Neuronal stem cell (in vitro differentiated cells): ENCODE measurements around the gene GRPEL2.
A peak's percentile ranks its signal among the peaks of the same experiment; 100 is the strongest.

Source experiments
- DNase-seq: peaks from one replicate; pipeline ENCODE4 v3.0.0-alpha.2; 2013; ENCODE audit warnings: low spot score
- H2AFZ ChIP-seq: one replicate; pipeline ENCODE4 v1.6.1; 2013; ENCODE audit warnings: mild to moderate bottlenecking, low read length, inconsistent platforms
- H2AK5ac ChIP-seq: 2 replicates; pipeline ENCODE4 v1.6.1; 2013; ENCODE audit warnings: low read depth, mild to moderate bottlenecking, inconsistent platforms, low read length, moderate library complexity, mixed read lengths
- H2BK120ac ChIP-seq: 2 replicates; pipeline ENCODE4 v1.6.1; 2013; ENCODE audit warnings: low read depth, mild to moderate bottlenecking, inconsistent platforms, low read length, moderate library complexity, mixed read lengths
- H2BK12ac ChIP-seq: one replicate; pipeline ENCODE4 v1.6.1; 2013; ENCODE audit warnings: low read length, inconsistent platforms
- H2BK15ac ChIP-seq: 2 replicates; pipeline ENCODE4 v1.6.1; 2013; ENCODE audit warnings: mild to moderate bottlenecking, low read length, inconsistent platforms, mixed read lengths
- H2BK5ac ChIP-seq: one replicate; pipeline ENCODE4 v1.6.1; 2013; ENCODE audit warnings: inconsistent platforms, mild to moderate bottlenecking, low read length, moderate library complexity
- H3K14ac ChIP-seq: one replicate; pipeline ENCODE4 v1.6.1; 2013; ENCODE audit warnings: low read length, inconsistent platforms
- H3K18ac ChIP-seq: 2 replicates; pipeline ENCODE4 v1.6.1; 2013; ENCODE audit warnings: low read length, inconsistent platforms
- H3K23ac ChIP-seq: 2 replicates; pipeline ENCODE4 v1.6.1; 2013; ENCODE audit warnings: low read depth, mild to moderate bottlenecking, mixed read lengths, low read length, inconsistent platforms; ENCODE audit not compliant: poor library complexity
- H3K27ac ChIP-seq: replicated peaks from 3 replicates; pipeline ENCODE4 v1.5.1; 2013; ENCODE audit warnings: low read length, inconsistent platforms
- H3K27me3 ChIP-seq, 3 experiments: 2 replicates each; pipeline ENCODE4 v1.6.1; 2013; ENCODE audit warnings: low read length in 3 of 3, mild to moderate bottlenecking in 2 of 3, inconsistent platforms in 1 of 3, low read depth in 1 of 3, mixed read lengths in 1 of 3, moderate library complexity in 1 of 3; ENCODE audit not compliant: control insufficient read depth in 3 of 3, insufficient read depth in 3 of 3
- H3K36me3 ChIP-seq, 2 donors: replicated peaks in 1 of 2; 2 replicates each; pipeline ENCODE4 v1.6.1; 2013; ENCODE audit warnings: low read length in 2 of 2; ENCODE audit not compliant: control insufficient read depth in 2 of 2, insufficient read depth in 2 of 2
- H3K4ac ChIP-seq: 2 replicates; pipeline ENCODE4 v1.6.1; 2013; ENCODE audit warnings: inconsistent platforms, mild to moderate bottlenecking, low read length, moderate library complexity
- H3K4me1 ChIP-seq, 2 donors: 1 replicate in 1 of 2; 2 replicates in 1 of 2; pipeline ENCODE4 v1.6.1; 2013; ENCODE audit warnings: low read length in 2 of 2, low read depth in 1 of 2; ENCODE audit not compliant: control insufficient read depth in 2 of 2, insufficient read depth in 1 of 2
- H3K4me2 ChIP-seq: one replicate; pipeline ENCODE4 v1.6.1; 2013; ENCODE audit warnings: mild to moderate bottlenecking, low read length, inconsistent platforms; ENCODE audit not compliant: insufficient read depth, poor library complexity, severe bottlenecking
- H3K4me3 ChIP-seq, 2 donors: 2 replicates each; pipeline ENCODE4 v1.5.1; 2013; ENCODE audit warnings: low read length in 2 of 2, mild to moderate bottlenecking in 2 of 2, inconsistent platforms in 1 of 2, moderate library complexity in 1 of 2
- H3K79me1 ChIP-seq: one replicate; pipeline ENCODE4 v1.6.1; 2013; ENCODE audit warnings: low read depth, mild to moderate bottlenecking, inconsistent platforms, low read length, moderate library complexity
- H3K9ac ChIP-seq: one replicate; pipeline ENCODE4 v1.6.1; 2013; ENCODE audit warnings: mild to moderate bottlenecking, low read depth, low read length, inconsistent platforms; ENCODE audit not compliant: poor library complexity
- H3K9me3 ChIP-seq, 2 donors: replicated peaks in 1 of 2; 2 replicates each; pipeline versions ENCODE3 to v1.6.1; 2013; ENCODE audit warnings: low read length in 2 of 2, mild to moderate bottlenecking in 2 of 2, inconsistent platforms in 1 of 2, low read depth in 1 of 2, mixed read lengths in 1 of 2, moderate library complexity in 1 of 2; ENCODE audit not compliant: control insufficient read depth in 2 of 2, insufficient read depth in 1 of 2
- H4K8ac ChIP-seq: one replicate; pipeline ENCODE4 v1.6.1; 2013; ENCODE audit warnings: low read depth, mild to moderate bottlenecking, inconsistent platforms, low read length, moderate library complexity
- H4K91ac ChIP-seq: one replicate; pipeline ENCODE4 v1.6.1; 2013; ENCODE audit warnings: low read length, low read depth, mild to moderate bottlenecking, inconsistent platforms; ENCODE audit not compliant: poor library complexity
- WGBS, 2 donors: extraction: QIAGEN DNeasy Blood & Tissue Kit; methylation state at CpG; one replicate each; pipeline ENCODE4 v1.1.7; 2013; ENCODE audit warnings: missing lambda C conversion rate in 2 of 2, mixed read lengths in 1 of 2; ENCODE audit not compliant: insufficient read length in 2 of 2, insufficient replicate concordance in 1 of 2; ENCODE audit errors: extremely low coverage in 2 of 2; 5-methylcytosine and 5-hydroxymethylcytosine counted together

Gene GRPEL2

DNA sequence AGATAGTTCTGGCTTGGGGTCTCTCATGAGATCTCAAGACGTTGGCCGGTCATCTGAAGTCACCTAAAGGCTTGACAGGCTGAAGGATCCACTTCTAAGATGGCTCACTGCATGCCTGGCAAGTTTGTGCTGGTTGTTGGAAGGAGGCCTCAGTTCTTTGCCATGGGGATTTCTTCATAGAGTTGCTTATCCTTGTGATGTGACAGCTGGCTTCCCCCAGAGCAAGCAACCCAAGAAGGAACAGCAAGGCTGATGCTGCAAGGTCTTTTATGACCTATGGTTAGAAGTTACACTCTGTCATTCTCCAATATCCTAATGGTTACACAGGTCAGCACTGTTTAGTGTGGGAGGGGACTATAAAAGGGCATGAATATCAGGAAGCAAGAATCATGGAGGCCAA is 20.7 kb upstream of the GRPEL2 start:
- Histone ChIP-seq H3K4me3 (no peak overlapping the region), H3K4me1 (peaks cover 0 to 7% of the 10 kb centered on the region in 2 donors), H4K8ac (no peak overlapping the region)

GRCh38 chr5:149325166-149325735 is 20.0 kb upstream of the GRPEL2 start:
- H2AFZ ChIP-seq: no peak overlapping the region
- H3K27me3 ChIP-seq: no peaks in the 10 kb centered on the region
- no peak overlapping the region for H3K4me2 ChIP-seq
- no peaks in the 10 kb centered on the region for H3K9me3 ChIP-seq
- no peak overlapping the region for H2BK120ac ChIP-seq
- no peak overlapping the region for H3K4me3 ChIP-seq
- H3K9ac ChIP-seq: no peak overlapping the region
- H3K36me3 ChIP-seq: no peaks in the 10 kb centered on the region
- no peak overlapping the region for H4K8ac ChIP-seq
- H3K27ac ChIP-seq: no peak overlapping the region
- no peak overlapping the region for H3K4ac ChIP-seq
- no peak overlapping the region for H3K23ac ChIP-seq
- no peak overlapping the region for H4K91ac ChIP-seq
- no peak overlapping the region for H2BK5ac ChIP-seq
- no peak for DNase-seq
- H2AK5ac ChIP-seq: peak overlapping the region; percentile 5
- no peaks in the 10 kb centered on the region for H3K79me1 ChIP-seq
- H2BK12ac ChIP-seq: no peak overlapping the region
- no peak overlapping the region for H2BK15ac ChIP-seq
- H3K4me1 ChIP-seq: peaks cover 0 to 7% of the 10 kb centered on the region in 2 donors
- no peak overlapping the region for H3K18ac ChIP-seq
- H3K14ac ChIP-seq: no peak overlapping the region

More for the DNA sequence above, 20.7 kb upstream of the GRPEL2 start:
- Histone ChIP-seq H3K27me3 (no peaks in the 10 kb centered on the region), H3K4me2 (no peak overlapping the region), H4K91ac (no peak overlapping the region), H3K4ac (no peak overlapping the region), H2AFZ (no peak overlapping the region), H2AK5ac (no peak overlapping the region), H3K27ac (no peak overlapping the region), H2BK12ac (no peak overlapping the region), H2BK15ac (no peak overlapping the region), H3K79me1 (no peaks in the 10 kb centered on the region), H3K36me3 (no peaks in the 10 kb centered on the region), H3K23ac (no peak overlapping the region), H3K14ac (no peak overlapping the region), H3K9ac (no peak overlapping the region), H3K18ac (no peak overlapping the region), H3K9me3 (no peaks in the 10 kb centered on the region), H2BK5ac (no peak overlapping the region), H2BK120ac (no peak overlapping the region)
- WGBS, 2 donors: no CpG with 5 or more reads among the region's 2 CpGs
- no peak for DNase-seq

- no peak overlapping the region for H3K23ac ChIP-seq
- H3K4ac ChIP-seq: no peak overlapping the region
- WGBS, 2 donors: no CpG with 5 or more reads among the region's 5 CpGs
- H2BK12ac ChIP-seq: no peak overlapping the region
- peaks cover 0 to 3% of the 10 kb centered on the region in 2 donors for H3K4me1 ChIP-seq
- no peak overlapping the region for H3K14ac ChIP-seq
- H3K79me1 ChIP-seq: no peaks in the 10 kb centered on the region
- no peak overlapping the region for H3K4me2 ChIP-seq
- H2AK5ac ChIP-seq: no peak overlapping the region
- H3K27ac ChIP-seq: no peak overlapping the region
- no peak overlapping the region for H4K8ac ChIP-seq
- no peak overlapping the region for H3K18ac ChIP-seq
- H3K9ac ChIP-seq: no peak overlapping the region
- no peak for DNase-seq
- no peaks in the 10 kb centered on the region for H3K36me3 ChIP-seq
- no peaks in the 10 kb centered on the region for H3K9me3 ChIP-seq
- no peak overlapping the region for H3K4me3 ChIP-seq
- no peak overlapping the region for H4K91ac ChIP-seq
- H2BK120ac ChIP-seq: no peak overlapping the region
- H2BK15ac ChIP-seq: no peak overlapping the region
- H3K27me3 ChIP-seq: no peaks in the 10 kb centered on the region
- peak overlapping the region; percentile 39 for H2AFZ ChIP-seq
- H2BK5ac ChIP-seq: no peak overlapping the region
Measured at GRCh38 chr5:149325894-149326293, 19.4 kb upstream of the GRPEL2 start.

- Histone ChIP-seq H2AFZ (no peak overlapping the region), H3K79me1 (no peaks in the 10 kb centered on the region), H2AK5ac (no peak overlapping the region), H3K4me1 (no peaks in the 10 kb centered on the region), H3K36me3 (no peaks in the 10 kb centered on the region), H3K9me3 (no peaks in the 10 kb centered on the region), H4K8ac (no peak overlapping the region), H2BK5ac (no peak overlapping the region), H3K4me2 (no peak overlapping the region), H3K4me3 (no peak overlapping the region), H3K23ac (no peak overlapping the region), H3K4ac (no peak overlapping the region), H3K27ac (no peak overlapping the region), H3K14ac (no peak overlapping the region), H2BK15ac (no peak overlapping the region), H3K9ac (no peak overlapping the region), H4K91ac (no peak overlapping the region), H2BK12ac (no peak overlapping the region), H3K27me3 (no peaks in the 10 kb centered on the region), H3K18ac (no peak overlapping the region), H2BK120ac (no peak overlapping the region)
- no CpG with 5 or more reads among the region's 3 CpGs for WGBS, 2 donors
- DNase-seq: no peak
Measured at GRCh38 chr5:149326611-149327010, 18.7 kb upstream of the GRPEL2 start.
